ENCODE measurements around the gene KIRREL3.

KIRREL3 gene

DNA sequence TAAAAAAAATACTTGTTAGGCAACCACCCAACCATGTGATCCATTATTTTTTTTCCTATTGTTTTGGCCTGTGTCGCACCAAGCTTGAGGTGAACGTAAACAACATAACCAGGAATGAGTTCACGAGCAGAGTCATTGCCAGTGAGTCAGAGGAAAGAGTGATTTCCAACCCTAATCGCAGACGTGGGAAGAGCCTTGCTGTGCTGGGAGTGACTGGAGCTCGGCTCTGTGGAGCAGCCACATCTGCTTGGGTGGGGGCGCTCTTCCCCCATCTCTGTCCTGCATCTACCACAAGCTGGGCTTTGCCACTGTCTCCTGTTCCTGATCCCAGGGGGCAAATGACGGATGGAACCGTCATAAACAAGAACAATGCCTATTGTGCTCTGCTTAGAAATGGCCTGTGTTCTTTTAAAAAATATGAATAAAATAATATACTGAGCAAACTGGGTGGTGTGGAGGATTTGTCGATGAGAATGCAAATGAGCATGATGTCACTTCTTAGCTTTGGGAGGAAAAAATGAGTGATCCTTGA, 210.0 kb downstream of the KIRREL3 start:
- no peak for DNase-seq (ENCODE audit: low spot score)

DNA sequence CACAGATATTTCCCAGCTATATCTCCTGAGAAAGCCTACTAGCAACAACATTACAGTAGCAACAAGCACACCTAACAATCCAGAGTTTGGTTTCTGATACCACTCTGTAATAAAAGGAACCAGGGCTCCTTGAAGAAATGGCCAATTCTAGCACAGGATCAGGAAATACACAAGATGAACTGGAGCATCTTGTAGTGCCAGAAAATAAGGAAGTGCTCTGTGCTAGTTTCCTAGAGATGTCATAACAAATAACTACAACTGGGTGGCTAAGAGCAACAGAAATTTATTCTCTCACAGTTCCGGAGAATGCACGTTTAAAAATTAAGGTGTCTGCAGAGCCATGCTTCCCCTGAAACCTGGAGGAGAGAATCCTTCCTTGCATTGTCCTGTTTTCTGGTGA, 217.8 kb downstream of the KIRREL3 start:
- DNase-seq (ENCODE audit: low spot score), result no peak

DNA sequence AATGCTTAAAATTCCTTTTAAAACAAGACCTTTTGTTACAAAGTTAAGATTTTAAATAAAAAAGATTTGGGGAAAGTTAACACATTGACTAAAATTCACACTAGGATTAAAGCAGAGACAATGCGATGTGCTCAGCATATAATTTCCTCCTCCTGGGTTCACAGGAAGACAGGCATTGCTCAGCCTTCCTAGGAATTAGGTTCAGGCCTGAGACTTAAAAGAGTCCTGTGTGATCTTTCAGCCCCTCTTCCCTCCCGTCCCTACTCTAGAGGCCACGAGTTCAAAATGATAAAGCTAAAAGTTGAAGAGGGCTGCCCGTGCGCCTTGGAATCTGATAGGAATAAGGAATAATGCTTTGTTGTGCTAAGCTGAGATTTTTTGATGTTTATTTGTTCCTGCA, 218.6 kb downstream of the KIRREL3 start:
- no peak for DNase-seq (ENCODE audit: low spot score)

DNA sequence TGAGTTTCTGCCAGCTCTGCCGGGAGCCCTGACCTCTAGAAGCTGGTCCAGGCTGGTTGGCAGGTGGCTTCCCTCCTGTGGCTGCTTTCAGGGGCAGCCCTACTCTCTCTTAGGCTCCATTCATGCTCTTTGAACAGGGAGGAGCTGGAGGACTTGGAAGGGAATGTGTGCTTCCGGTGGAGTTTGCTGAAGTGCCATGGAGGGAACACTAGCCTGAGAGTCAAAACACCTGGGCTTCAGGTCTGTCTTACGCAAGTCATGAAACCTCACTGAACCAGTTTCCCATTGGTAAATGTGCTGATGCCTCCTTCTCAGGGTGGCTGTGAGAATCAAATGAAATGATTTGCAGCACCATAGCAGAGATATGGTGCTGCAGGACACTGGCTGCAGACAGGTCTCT, 224.5 kb downstream of the KIRREL3 start:
- DNase-seq (ENCODE audit: low spot score), result no peak

- no peak for DNase-seq (ENCODE audit: low spot score)
Observed at GRCh38 chr11:126772267-126772666, 228.3 kb downstream of the KIRREL3 start.

GRCh38 chr11:126768702-126769101, 231.9 kb downstream of the KIRREL3 start:
- DNase-seq (ENCODE audit: low spot score), result no peak

DNA sequence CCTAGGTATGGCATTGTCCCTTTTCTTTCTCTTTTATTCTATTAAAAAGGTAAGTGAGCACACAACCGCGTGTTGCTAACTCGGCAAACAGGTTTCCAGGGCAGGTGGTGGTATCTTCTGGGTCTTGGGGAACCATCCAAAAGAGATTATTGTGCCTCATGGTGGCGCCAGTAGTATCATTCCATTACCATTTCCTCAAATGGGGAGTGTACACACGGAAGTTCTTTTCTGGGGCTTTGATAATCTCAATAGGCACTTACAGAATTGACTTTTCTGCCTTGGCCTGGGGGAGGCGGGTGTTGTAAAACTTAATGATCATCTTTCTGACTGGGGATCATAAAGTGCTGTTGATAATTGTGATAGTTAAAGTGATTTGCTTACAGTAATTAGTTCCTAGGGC, 234.1 kb downstream of the KIRREL3 start:
- DNase-seq (ENCODE audit: low spot score), result no peak

- DNase-seq (ENCODE audit: low spot score), result no peak
Observed at GRCh38 chr11:126765196-126765595, 235.4 kb downstream of the KIRREL3 start.

GRCh38 chr11:126764231-126764630, 236.3 kb downstream of the KIRREL3 start:
- DNase-seq (ENCODE audit: low spot score), result peak; percentile 25

DNA sequence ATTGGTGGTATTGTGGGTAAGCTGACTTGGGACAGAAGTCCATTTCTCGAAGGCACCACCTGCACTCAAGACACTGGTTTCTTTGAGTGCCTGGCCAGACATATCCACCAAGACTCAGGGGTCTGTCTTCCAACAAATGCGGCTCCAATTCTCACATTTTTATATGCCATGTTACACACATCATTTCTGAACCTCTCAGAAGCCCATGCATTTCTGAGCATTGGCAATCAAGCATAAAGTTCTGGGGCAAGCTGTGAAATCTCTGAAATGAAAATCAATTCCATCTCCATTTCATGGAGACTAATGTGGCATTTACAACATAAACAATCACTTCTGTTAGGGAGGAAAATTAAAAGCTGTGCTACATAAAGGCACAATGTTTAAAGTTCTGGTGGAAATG, 243.7 kb downstream of the KIRREL3 start:
- DNase-seq (ENCODE audit: low spot score), result no peak

DNA sequence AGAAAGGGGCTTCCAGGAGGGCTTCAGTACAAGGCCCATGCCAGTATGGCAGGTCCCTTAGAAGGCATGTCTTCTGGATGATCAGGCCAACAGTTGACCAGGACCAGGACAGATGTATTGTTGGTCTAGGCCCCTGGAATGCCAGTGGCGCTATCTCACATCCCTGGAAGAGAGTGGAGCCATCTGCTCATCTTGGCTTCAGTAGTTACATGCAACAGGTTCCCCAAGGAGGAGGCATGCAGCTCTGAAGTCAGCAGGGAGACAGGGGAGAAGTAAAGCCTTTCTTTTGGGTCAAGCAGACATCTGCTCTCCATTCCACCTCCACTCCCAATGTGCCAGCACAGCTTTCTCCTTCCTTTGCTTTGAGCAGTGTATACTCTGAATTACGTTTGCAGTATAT, 244.1 kb downstream of the KIRREL3 start:
- no peak for DNase-seq (ENCODE audit: low spot score)

- DNase-seq (ENCODE audit: low spot score), result no peak
Observed at GRCh38 chr11:126755526-126755925, 245.0 kb downstream of the KIRREL3 start.

- no peak for DNase-seq (ENCODE audit: low spot score)
Observed at GRCh38 chr11:126754591-126755426, 245.8 kb downstream of the KIRREL3 start.

DNA sequence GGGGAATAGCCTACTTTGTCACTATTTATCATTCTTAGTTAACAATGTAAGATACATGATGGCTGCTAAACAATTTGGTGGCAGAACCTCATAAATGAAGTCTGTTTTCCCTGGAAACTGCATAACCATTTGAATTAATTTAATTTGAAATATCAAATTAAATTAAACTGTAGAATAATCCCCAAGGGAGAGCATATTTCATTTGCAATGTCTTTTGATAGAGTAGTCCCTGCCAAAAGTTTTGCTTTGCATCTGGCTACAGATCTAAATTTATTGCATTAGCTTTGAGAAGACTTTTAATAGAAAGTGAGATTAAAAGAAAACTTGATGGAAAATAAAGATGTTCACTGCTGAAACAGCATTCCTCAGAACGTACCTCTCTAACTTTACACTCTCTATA, 246.6 kb downstream of the KIRREL3 start:
- no peak for DNase-seq (ENCODE audit: low spot score)

DNA sequence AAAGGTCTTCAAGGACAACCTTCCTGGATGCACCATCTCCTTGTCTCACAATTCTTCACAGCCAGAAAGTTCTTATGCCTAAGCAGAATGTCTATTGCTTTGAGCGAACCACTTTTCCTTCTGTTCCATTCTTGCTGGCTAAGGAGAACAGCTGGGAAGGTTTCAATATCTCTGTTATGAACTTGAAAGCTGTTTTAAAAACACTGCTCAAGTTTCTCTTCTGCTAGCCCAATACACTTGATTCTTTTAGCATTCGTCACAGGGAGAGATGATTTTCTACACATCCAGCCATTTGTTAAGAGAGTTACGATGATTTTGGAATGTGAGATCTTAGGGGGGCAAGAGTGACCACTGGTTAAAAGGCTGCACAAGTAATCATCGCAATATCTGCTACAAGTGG, 249.3 kb downstream of the KIRREL3 start:
- DNase-seq (ENCODE audit: low spot score), result no peak

DNA sequence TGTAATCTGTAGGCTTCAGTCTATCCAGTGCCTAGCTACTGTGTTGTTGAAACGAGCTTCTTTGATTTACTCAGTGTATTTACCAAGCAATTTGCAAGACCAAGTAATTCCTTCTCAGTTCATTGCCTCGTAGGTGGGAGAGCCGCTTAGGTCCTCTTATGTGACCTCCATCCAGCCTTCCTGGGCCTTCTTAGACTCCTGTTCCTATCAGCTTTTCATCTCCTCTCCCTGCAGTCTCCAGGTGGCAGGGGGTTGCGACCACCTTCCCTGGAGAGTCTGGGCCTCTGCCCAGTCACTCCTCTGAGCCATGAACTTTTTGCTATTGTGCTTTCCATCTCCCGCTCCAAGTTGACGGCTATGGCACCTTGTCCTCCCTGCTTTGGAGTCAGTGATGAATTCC, 251.8 kb downstream of the KIRREL3 start:
- DNase-seq (ENCODE audit: low spot score), result no peak

DNA sequence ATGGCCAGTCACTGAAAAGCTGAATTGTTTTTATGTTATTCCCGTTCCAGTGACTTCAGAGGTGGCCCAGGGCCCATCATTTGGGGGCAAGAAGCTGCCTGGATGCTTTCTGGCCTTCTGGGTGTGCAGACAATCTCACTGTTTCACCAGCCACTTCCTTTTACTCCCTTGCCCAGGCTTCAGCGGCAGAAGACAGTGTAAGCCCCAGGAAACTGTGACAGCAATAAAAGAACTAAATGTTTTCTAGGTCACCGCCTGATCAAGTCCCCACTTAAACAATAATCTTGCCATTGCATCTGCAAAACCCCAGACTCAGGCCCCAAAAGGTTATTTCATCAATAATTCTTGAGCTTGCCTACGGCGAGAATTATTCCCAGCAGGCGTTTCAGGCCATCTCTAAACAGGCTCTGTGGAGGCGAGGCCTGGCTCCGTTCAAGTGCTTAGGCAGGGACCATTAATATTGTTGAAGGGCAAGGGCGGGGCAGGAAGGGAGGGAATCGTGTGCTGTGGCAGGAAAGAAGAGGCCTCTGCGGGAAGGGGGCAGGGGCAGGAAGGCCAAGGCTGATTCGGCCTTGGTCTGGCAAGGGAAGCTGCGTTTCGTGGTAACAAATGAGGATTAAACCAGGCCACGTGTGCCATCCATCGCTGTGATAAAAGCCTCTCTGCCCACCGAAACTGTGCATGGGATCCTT, 252.3 kb downstream of the KIRREL3 start:
- DNase-seq (ENCODE audit: low spot score), result peak; percentile 14

DNA sequence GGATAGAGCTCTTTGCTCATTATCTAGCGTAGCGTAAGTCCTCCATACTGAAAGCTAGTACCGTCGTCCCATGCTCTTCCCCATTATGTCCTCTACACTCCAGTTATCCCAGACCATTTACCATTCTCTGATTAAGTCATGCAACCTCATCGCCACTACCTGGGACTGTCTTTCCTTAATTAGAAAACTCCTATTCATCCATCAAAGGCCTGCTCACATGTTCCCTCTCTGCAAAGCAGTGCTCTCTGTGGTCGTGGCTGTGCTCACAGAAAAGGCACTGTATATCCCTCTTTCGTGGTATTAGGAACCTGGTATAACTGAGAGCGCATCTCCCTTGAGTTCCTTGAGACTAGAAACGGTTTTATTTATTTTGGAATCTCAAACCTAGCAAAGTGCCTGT, 253.3 kb downstream of the KIRREL3 start:
- no peak for DNase-seq (ENCODE audit: low spot score)

DNA sequence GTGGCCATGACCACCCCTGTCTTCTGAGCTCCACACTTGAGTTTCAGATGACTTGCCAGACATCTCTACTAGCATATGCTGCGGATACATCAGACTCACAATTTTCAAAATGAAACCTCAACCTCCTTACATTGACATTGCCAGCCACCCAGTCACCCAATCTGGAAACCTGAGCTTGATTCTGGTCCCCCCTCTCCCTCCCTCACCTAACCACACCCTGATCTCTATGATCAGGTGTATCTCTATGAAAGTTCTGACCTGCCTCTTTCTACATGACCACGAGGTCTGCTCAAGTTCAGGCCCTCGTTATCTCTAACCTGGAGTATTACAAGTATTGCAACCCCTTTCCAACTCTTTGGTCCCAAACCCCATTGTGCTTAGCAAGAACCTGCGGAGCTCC, 254.1 kb downstream of the KIRREL3 start:
- no peak for DNase-seq (ENCODE audit: low spot score)

GRCh38 chr11:126744699-126745098, 255.9 kb downstream of the KIRREL3 start:
- DNase-seq (ENCODE audit: low spot score), result no peak

- no peak for DNase-seq (ENCODE audit: low spot score)
Observed at GRCh38 chr11:126743628-126744027, 256.9 kb downstream of the KIRREL3 start.

DNA sequence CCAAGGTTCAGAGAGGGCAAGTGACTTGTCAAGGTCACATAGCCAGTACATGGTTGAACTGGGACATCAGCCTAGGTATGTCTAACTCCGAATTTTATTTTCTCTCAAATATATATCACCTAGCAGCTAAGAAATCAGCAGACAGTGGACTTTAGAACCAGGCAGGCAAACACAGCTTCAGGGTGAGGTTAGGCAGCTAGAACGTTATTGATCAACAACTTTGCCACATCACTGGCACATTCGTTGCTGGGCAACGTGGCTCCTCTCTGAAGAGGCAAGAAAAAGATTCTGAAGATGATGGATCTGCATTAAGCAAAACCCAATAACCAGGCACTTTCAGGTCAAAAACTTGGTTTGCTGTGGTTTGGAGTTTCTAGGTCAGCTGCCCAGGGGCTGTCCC, 258.0 kb downstream of the KIRREL3 start:
- no peak for DNase-seq (ENCODE audit: low spot score)

- DNase-seq (ENCODE audit: low spot score), result no peak
Observed at GRCh38 chr11:126740846-126741245, 259.7 kb downstream of the KIRREL3 start.
